Glutamatergic neuron (in vitro differentiated cells): ENCODE data around the gene USP19. TPM values are rescaled to one million over a fixed set of nuclear protein-coding genes. Genes with fewer than 3 reads are reported as not detected.
A peak's percentile ranks its signal among the peaks of the same experiment; 100 is the strongest.

Experiments used
- DNase-seq: peaks from one replicate; pipeline ENCODE4 v3.0.0; 2022
- H3K27ac Mint-ChIP-seq: one replicate; pipeline ENCODE4 v1.8.0; 2020; ENCODE audit warnings: mild to moderate bottlenecking, mixed read lengths, inconsistent platforms; ENCODE audit not compliant: unreplicated experiment
- H3K27me3 Mint-ChIP-seq: one replicate; pipeline ENCODE4 v1.8.0; 2020; ENCODE audit warnings: mild to moderate bottlenecking, moderate library complexity, mixed read lengths, inconsistent platforms; ENCODE audit not compliant: unreplicated experiment
- H3K36me3 Mint-ChIP-seq: one replicate; pipeline ENCODE4 v1.8.0; 2020; ENCODE audit warnings: mild to moderate bottlenecking, mixed read lengths, inconsistent platforms; ENCODE audit not compliant: unreplicated experiment
- H3K4me1 Mint-ChIP-seq: one replicate; pipeline ENCODE4 v1.8.0; 2020; ENCODE audit warnings: mild to moderate bottlenecking, low read depth, mixed read lengths, inconsistent platforms; ENCODE audit not compliant: unreplicated experiment
- H3K4me3 Mint-ChIP-seq: one replicate; pipeline ENCODE4 v1.8.0; 2020; ENCODE audit warnings: mild to moderate bottlenecking, mixed read lengths, inconsistent platforms; ENCODE audit not compliant: unreplicated experiment
- H3K9me3 Mint-ChIP-seq: one replicate; pipeline ENCODE4 v1.8.0; 2020; ENCODE audit warnings: mild to moderate bottlenecking, moderate library complexity, mixed read lengths, inconsistent platforms; ENCODE audit not compliant: unreplicated experiment
- total RNA-seq: library from RNA; stranded (reverse); fragmentation: NEBNext Ultra II Directional; extraction: Animal tissue kit (Norgen Biotek cat#: 25700); gene quantifications from one replicate; pipeline ENCODE4 v1.2.1, GENCODE V29; 2021; ENCODE audit not compliant: unreplicated experiment
- TF ChIP-seq, protein P1 (sequence below): fragments of 200-600 bp; sonication (generic); IDR thresholded peaks from one replicate; pipeline ENCODE4 v1.5.0; 2021; ENCODE audit not compliant: partially characterized antibody, unreplicated experiment

Gene USP19
- total RNA-seq, 1 donor from 2014 or later: 83.1 TPM

DNA sequence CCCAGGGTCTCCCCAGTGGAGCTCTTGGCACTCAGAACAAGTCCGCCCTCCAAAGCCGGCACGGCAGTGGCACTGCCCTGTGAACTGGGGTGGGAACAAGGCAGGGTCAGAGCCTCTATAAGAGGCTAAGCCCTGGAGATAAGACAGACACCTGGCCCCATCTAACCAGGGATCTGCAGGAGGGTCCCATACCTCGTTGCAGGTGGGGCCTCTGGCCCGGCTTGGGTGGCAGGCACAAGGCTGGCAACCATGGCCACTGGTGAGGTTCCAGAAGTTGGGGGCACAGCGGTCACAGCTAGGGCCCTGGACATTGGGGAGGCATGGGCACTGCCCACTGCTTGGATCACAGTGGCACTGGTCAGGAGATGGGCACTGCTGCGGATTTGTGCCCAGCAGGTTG lies 3.6 kb upstream of the USP19 start:
- DNase-seq: no peak
- Mint-ChIP-seq H3K27me3 (peaks cover 8% of the 10 kb centered on the region), H3K36me3 (no peaks in the 10 kb centered on the region), H3K4me3 (no peak overlapping the region), H3K27ac (no peak overlapping the region), H3K9me3 (peaks cover 4% of the 10 kb centered on the region), H3K4me1 (no peaks in the 10 kb centered on the region)
- TF ChIP-seq, protein P1, sequence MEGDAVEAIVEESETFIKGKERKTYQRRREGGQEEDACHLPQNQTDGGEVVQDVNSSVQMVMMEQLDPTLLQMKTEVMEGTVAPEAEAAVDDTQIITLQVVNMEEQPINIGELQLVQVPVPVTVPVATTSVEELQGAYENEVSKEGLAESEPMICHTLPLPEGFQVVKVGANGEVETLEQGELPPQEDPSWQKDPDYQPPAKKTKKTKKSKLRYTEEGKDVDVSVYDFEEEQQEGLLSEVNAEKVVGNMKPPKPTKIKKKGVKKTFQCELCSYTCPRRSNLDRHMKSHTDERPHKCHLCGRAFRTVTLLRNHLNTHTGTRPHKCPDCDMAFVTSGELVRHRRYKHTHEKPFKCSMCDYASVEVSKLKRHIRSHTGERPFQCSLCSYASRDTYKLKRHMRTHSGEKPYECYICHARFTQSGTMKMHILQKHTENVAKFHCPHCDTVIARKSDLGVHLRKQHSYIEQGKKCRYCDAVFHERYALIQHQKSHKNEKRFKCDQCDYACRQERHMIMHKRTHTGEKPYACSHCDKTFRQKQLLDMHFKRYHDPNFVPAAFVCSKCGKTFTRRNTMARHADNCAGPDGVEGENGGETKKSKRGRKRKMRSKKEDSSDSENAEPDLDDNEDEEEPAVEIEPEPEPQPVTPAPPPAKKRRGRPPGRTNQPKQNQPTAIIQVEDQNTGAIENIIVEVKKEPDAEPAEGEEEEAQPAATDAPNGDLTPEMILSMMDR: no peak

DNA sequence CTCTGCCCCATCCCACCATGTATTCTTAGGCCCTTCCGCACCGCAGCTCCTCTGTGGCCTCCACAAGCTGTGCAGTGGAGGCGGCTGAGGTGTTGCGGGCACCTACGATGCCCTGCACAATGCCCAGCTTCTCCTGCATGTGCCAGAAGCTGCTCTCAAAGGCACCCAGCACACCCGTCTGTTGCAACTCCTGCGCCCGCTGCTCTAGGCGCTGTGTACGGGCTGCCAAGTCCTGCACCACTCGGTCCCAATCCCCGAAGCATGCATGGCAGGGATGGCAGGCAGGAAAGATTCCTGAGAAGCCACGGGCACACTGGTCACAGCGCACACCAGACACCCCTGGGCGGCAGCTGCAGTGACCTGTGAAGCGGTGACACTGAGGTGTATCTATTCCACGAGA lies 3.1 kb upstream of the USP19 start:
- Mint-ChIP-seq H3K36me3 (no peaks in the 10 kb centered on the region), H3K4me1 (no peaks in the 10 kb centered on the region), H3K4me3 (no peak overlapping the region), H3K27ac (no peak overlapping the region), H3K9me3 (peaks cover 4% of the 10 kb centered on the region), H3K27me3 (peaks cover 8% of the 10 kb centered on the region)
- TF ChIP-seq, protein P1: no peak
- no peak for DNase-seq

GRCh38 chr3:49122886-49123545 lies 2.4 kb upstream of the USP19 start:
- Mint-ChIP-seq H3K36me3 (no peaks in the 10 kb centered on the region), H3K27ac (no peak overlapping the region), H3K4me1 (no peaks in the 10 kb centered on the region), H3K27me3 (peaks cover 8% of the 10 kb centered on the region), H3K9me3 (peaks cover 4% of the 10 kb centered on the region), H3K4me3 (no peak overlapping the region)
- TF ChIP-seq, protein P1: no peak
- DNase-seq: no peak

DNA sequence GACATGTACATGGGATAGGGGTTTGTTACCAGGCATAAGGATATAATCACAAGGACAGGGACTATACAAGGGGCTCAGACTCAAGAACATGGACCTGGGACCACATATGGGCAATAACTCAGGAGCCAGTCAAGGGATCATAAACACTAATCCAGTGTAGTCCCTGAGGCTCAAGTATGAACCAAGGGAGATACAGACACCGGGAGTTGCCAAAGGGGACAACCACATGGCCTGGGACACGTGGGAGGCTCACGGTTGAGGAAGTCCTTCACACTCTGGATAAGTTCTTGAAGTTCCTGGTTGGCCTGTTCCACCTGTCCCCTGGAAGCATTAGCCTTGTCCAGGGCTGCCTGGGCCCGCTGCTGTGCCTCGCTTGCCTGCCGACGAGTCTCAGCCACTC lies 1.8 kb upstream of the USP19 start:
- peaks cover 4% of the 10 kb centered on the region for H3K9me3 Mint-ChIP-seq
- TF ChIP-seq, protein P1: no peak
- no peak for DNase-seq
- H3K27me3 Mint-ChIP-seq: peaks cover 8% of the 10 kb centered on the region
- H3K4me1 Mint-ChIP-seq: no peaks in the 10 kb centered on the region
- H3K36me3 Mint-ChIP-seq: no peaks in the 10 kb centered on the region
- H3K4me3 Mint-ChIP-seq: peak overlapping the region; percentile 20
- no peak overlapping the region for H3K27ac Mint-ChIP-seq

DNA sequence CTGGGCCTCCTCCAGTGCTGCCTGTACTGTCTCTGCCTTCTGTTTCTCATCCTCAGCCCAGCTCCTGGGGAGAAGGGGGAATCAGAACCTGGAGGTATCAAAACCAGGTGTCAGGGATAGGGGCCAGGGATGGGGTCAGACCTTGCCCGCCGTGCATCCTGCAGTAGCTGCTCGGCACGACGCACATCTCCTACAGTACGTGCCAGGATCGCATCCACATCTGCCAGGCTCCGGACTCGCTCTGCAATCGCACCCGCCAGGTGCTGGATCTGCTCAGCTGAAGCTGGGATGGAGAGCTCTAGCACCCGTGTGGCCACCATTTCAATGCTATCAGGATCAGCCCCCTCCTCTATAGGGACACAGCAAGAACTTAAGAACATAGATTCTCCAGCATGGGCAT lies 1.4 kb upstream of the USP19 start:
- H3K4me3 Mint-ChIP-seq: peak overlapping the region; percentile 42
- no peak overlapping the region for H3K27ac Mint-ChIP-seq
- H3K27me3 Mint-ChIP-seq: peaks cover 8% of the 10 kb centered on the region
- H3K4me1 Mint-ChIP-seq: no peaks in the 10 kb centered on the region
- no peaks in the 10 kb centered on the region for H3K36me3 Mint-ChIP-seq
- peaks cover 6% of the 10 kb centered on the region for H3K9me3 Mint-ChIP-seq
- TF ChIP-seq, protein P1: no peak
- no peak for DNase-seq
